ENCODE results near the gene HHLA2.

Gene HHLA2

DNA sequence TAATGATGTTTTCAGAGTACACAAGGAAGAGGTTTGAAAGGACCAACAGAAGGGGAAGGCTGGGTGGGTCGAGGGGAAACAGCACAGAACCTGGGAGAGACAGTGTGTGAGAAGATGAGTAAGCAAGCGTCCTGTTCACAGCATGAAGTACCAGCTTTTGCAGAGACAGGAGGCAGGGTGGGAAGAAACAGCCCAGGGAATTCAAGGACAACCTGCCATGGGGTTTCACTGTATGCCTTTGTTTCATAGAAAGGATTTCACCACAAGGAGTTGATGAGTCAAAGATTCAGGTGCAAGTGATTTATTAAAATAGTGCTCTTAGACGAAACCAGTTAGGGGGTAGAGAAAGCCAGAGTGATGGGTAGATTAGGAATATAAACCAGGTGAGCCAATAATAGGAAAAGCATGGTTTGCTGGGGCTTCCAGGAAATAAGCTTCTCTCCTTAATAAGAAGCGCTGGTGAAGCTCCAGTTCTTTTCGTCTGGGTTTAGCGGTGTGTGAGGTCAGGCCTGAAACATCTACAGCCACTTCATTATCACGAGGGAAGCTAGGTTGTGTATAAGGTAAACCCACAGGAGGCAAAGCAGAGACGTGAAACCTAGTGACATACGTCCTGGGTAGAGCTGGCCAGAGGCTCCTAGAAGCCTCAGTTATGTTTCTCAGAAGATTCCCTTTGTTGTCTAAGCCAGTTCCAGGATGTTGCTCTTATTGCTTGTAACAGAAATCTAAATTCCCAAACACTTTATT lies 3.9 kb downstream of the HHLA2 start:
- no peak for DNase-seq

DNA sequence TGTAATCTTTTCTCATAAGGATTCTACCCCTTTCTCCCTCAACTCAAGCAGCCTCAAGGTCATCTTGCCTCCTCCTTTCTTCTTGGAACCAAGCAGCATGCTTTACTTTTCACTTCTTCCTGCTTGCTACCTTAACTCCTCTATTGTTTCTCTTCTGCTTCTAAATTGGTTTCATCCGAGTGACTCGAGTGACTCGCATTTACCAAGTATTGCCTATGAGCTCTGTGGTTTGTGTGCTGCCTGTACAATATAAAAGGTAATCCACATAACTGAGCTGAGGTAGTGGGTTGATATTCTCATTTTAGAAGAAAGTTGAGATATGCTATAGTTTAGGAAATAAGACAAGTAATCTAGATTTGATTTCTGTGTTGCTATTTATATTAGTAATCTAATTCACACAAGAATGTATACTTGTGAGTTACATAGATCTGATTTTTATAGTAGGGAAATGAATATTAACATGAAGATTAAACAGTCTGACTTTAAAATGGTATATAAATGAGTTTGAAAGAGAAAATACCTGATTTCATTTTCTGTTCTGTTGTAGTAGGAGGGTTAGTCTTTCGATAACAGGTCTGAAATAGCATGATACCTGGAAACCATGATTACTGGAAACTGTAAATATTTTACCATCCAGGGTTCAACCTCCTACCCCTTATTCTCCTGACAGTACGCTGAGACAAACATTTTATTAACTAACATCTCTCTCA lies 5.5 kb downstream of the HHLA2 start:
- no peak for DNase-seq

GRCh38 chr3:108302570-108302969 lies 6.2 kb downstream of the HHLA2 start:
- no peak for DNase-seq

DNA sequence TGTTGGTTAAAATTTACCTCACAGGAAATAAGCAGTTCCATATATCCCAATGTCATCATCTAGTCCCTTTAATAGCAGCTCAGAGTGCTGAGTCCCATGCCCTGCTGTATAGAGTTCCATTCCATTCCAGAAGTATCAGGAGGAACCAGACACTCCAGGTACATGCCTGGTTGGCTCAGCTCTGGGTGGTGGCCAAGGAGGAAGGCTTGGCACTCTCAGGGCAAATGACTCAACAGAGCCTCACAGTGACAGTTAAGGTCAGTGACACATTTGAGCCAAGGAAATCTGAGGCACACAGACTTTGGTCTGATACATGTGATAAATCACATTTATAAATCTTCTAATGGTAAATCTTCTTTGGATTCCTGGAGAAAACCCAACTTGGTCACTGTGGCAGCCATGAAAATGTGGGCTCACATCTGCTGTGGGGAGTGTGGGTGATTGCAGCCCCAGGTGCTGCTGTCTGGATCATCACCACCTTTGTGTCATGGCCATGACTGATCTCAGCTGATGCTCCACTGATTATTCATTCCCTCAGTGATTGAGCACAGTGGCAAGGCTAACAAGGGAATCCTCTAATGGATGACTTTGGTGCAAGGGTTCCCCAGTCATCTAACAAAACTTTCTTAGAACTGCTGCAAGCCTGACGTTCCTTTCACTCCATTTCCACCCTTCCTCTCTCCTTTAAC lies 9.3 kb downstream of the HHLA2 start:
- DNase-seq = no peak

- no peak for DNase-seq
These were observed 15.4 kb downstream of the HHLA2 start for GRCh38 chr3:108311797-108312196.

GRCh38 chr3:108312656-108313055 lies 16.3 kb downstream of the HHLA2 start:
- DNase-seq = no peak

DNA sequence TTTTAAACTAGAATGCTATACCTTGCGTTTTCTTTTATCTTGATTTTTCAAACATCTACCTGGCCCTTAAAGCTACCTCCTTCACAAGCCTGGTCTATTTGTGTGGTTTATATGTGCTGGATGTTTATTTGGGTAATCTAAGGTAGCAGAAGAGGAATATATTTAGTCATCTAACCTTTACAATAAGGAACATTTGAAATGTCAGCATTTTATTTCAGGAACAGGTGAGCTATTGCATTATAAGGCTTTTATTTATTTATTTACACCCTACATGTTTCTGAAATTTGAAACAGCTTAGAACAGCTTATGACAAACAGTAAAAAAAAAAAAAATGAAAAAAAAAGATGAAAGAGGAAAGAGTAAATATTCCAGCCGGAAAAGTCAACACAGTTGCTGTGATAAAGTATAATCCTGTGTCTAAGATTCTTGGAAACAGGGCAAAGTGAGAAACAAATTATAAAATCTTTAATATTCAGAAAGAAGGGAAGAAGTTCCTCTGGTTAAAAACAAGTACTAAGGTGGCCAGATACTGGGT lies 19.5 kb downstream of the HHLA2 start:
- no peak for DNase-seq

- no peak for DNase-seq
These were observed 23.2 kb downstream of the HHLA2 start for GRCh38 chr3:108319428-108320082.

GRCh38 chr3:108320746-108321350 lies 24.5 kb downstream of the HHLA2 start:
- DNase-seq = no peak

- peak; percentile 8 for DNase-seq
These were observed 26.0 kb downstream of the HHLA2 start for GRCh38 chr3:108322352-108322751.

DNA sequence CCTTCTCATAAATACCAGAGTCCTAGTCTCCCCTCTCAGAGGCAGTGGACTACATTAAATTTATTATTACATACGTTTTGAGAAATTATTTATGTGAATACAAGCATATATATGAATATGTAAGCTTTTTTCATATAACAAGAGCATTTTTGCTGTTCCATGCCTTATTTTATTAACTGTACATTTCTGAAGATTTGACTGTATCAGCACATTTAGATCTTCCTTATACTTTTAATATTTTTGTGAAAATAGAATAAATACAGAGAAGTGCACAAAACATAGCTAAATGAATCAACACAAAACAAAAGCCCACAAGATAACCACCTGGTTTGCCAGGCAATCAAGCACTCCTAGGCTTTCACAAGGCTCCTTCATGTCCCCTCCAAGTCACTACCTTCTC lies 27.8 kb downstream of the HHLA2 start:
- DNase-seq = no peak

DNA sequence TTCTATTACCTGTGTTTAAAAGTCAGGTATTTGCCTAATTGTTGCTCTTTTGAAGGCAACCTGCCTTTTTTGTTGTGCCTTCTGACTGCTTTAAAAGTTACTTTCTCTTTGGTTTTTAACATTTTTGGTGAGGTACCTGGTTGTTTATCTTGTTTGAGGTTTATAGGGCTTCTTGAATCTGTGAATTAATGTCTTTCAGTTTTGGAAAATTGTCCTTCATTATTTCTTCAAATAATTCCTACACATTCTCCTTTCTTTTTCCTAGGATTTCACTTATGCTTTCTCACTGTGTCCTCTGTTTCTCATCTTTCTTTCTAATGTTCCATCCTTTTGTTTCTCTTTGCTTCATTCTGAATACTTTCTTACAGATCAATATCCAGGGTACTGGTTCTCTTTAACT lies 30.8 kb downstream of the HHLA2 start:
- DNase-seq = no peak

DNA sequence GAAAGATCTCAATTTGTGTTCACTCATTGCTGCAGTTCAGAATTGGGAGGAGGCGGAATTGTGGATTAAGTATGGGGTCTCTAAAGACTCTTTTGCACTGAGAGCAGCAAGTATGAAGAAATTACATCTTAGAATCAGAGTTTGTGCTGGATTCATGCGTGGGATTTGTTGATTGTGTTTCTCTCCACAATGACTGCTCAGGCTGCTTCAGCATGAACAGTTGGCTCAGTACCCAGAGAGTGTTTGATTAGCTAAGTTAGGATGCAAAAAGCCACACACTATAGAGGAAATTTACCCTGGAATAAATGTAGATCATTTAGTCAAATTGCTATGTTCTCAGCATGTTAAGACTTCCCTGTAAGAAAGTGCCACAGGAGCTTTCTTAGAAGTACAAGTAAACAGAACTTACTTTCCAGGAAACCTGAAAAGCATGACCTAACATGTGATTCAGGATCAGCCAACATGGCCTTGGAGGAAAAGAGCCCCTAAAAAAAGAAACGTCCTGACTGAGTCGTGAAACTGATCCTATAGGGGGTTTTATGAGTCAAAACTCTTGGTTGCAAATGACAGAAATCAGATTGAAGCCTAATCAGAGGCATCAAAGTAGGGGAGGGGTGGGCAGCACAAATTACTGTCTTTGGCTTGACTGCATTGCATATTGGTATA lies 32.6 kb downstream of the HHLA2 start:
- no peak for DNase-seq

- no peak for DNase-seq
These were observed 33.2 kb downstream of the HHLA2 start for GRCh38 chr3:108329508-108329907.

GRCh38 chr3:108329947-108330346 lies 33.6 kb downstream of the HHLA2 start:
- no peak for DNase-seq

- DNase-seq = no peak
These were observed 35.4 kb downstream of the HHLA2 start for GRCh38 chr3:108331792-108332191.

DNA sequence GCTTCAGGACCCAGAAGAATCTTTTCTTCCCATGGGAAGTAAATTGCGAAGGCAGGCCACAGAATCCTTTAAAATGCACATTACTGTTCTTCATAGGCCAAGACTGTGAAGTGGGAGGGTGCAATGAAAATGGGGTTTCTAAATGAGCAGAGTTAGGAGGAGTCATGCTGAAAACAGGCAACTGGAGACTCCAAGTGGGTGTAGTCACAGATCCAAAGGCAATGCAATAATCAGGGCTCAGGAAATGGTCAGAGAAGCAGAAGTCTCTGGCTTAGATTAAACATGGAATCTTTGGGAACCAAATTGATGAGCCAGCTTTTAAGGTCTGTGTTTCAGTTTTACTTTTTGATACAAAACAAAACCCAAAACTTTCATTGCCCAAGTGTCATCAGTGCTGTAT lies 37.6 kb downstream of the HHLA2 start:
- DNase-seq = no peak

GRCh38 chr3:108334701-108335100 lies 38.4 kb downstream of the HHLA2 start:
- DNase-seq = no peak

DNA sequence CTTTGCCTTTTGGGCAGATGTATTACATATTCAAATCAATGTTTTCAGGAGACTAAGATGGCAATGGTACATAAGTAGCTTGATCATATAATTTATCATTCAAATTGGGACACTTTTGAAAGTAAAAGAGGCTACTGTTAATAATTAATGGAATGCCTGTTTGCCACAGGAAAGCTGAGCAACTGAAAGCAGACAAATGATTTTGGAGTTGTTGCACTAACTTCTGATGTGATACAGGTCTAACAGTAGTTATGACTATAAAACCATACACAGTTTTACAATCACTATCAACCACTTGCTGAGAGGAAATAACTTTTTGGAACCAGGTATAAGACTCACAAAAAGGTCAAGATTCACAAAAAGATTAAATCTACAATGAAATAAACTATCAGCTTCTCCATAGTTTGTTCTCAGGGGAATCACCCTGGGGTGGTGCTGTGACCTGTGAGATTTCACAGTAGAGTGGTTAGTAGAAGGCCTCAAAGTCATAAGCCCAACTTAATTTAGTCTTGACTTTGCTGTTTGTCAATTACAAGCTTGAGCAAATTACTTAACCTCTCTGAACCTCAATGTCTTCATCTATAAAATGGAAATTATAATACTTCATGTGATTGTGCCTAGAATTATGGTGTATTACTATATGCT lies 42.7 kb downstream of the HHLA2 start:
- DNase-seq = no peak

DNA sequence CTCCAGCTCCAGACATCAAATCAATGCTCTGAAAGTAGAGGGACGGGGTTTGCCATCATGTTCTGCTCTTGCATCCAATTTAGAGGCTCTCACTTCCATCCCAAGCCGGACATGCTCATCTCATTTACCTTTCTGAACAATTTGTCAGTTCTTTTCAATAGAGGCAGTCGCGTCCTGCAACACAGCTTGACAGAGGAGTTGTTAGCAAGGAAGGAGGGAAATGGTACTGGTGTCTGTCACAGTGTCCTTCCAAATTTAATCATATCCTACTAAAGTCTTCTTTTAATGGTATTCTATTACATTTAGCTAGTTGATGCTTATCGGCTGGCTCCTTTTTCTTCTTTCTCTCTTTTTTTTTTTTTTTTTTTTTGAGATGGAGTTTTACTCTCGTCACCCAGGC lies 45.6 kb downstream of the HHLA2 start:
- DNase-seq = no peak

DNA sequence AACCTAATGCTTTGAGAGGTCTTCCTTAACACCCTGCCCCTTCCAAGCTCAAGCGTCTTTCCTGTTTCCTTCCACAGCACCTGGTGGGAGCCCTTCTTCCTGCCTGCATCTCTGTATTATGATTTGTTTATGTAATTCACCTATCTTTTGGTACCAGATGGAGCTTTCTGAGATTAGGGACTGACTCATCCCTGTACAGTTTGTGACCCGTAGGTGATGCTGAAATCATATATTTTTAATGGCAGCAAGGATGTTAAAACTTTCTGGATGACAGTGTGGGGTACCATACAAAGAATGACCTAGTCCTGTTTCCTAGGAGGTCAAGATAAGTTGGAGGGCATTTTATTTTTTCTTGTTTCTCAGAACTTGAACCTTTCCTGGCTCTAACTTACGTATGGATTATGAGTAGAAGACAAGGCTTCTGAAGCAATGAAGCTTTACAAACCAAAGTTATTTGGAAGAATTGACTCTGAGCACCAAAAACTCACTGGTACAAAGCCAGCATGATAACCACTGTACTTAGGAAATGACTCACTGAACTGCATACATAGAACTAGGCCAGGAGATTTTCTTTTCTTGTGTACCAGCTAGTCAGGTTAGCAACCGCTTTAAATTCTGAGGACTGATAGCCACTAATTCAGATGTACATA lies 46.6 kb downstream of the HHLA2 start:
- no peak for DNase-seq
